ENCODE data around the gene BRD9. TPM values are rescaled to one million over a fixed set of nuclear protein-coding genes. Genes with fewer than 3 reads are reported as not detected.

Gene BRD9
- total RNA-seq, 1 donor from 2014 or later, result 41.1 TPM

DNA sequence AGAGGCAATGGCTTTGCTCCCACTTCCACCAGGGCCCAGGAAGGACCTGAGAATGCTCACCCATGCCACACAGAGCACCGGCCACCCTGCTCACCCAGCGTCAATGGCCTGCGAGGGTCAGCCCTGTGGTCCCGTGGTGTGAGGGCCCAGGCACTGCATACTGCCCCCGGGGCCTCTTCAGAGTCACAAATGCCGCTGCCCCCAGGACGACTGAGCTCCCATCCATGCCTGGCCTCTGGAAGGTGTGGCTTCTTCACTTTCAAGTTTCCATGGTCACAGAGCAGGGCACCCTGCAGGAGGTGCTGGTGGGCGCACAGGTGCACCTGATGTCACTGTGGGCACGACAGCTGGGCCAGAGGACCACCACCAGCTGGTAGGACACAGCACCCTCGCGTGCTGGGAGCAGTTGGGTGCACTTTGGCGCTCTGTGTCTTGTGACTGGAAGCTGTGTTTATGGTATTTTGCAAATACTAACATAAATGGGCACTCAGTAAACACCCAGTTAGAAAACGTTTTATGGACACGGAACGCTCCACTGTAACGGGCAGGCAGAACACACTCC, 29.3 kb downstream of the BRD9 start:
- DNase-seq (ENCODE audit: low read depth), result no peak
- H3K4me3 ChIP-seq (ENCODE audit: low read depth, low read length), result no peak overlapping the region
- TF ChIP-seq CTCF (conservative IDR thresholded peaks at IDR 0.05; ENCODE audit: low read depth, low read length), result no peak

DNA sequence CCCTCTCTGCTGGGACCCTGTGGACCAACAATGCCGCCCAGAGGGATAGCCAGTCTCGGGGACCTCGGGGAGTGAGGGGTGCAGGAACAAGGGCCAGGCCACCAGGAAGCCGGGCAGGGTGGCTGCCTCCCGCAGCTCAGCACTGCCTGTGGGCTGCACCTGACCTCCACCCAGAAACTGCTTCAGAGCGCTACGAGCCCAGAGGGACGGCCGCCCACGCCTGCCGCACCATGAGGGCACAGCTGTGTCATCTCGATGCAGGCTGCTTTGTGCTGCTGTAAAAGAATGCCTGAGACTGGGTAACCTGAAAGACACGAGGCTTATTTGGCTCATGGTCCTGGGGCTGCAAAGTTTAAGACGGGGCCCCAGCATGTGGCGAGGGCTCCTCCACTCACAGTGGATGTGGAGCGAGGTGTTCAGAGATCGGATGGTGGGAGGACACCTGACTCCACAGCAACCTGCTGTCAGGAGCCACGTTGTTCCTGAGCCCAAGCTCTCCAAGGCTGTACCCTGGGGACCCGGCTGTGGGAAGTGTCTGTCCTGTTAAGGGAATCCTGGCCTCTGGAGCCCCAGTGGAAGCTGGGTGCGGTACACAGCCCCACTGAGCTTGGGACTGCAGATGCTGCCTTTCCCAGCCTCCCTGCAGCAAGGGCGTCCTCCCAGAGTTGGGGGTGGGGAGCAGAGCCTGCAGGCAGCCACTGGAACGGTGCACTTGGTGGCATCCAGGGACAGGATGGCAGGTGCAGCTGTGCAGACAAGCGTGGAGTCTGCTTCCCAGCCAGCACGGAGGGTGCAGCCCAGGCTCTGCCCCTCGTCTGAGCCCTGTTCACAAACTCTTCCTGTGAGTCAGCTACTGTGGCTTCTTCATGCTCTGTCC, 30.0 kb downstream of the BRD9 start:
- TF ChIP-seq CTCF (conservative IDR thresholded peaks at IDR 0.05; ENCODE audit: low read depth, low read length), result no peak
- DNase-seq (ENCODE audit: low read depth), result no peak
- H3K4me3 ChIP-seq (ENCODE audit: low read depth, low read length), result no peak overlapping the region

- no peak for TF ChIP-seq CTCF (conservative IDR thresholded peaks at IDR 0.05; ENCODE audit: low read depth, low read length)
- DNase-seq (ENCODE audit: low read depth), result no peak
- H3K4me3 ChIP-seq (ENCODE audit: low read depth, low read length), result no peak overlapping the region
Measured at GRCh38 chr5:861442-862366, 30.9 kb downstream of the BRD9 start.

DNA sequence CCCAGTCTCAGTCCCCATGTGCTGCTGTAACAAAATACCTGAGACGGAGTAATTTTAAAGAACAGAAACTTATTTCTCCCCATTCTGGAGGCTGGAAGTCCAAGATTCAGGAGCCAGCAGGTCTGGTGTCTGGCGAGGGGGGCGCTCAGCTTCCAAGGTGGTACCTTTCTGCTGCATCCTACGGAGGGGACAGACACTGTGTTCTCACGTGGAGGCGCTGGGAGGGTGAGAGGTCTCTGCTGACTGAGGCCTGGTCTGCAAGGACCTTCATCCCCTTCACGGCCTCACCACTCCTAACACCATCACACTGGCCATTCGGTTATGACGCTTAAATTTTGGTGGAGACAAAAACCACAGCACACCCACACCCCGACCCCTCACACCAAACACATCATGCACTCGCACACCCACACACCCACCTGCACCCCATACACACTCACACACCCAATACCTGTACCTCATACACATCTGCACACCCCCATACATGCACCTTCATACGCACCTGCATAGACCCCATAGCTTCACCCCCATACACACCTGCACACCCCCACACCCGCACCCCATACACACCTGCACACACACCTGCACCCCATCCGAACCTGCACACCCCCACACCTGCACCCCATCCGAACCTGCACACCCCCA, 32.0 kb downstream of the BRD9 start:
- no peak overlapping the region for H3K4me3 ChIP-seq (ENCODE audit: low read depth, low read length)
- TF ChIP-seq CTCF (conservative IDR thresholded peaks at IDR 0.05; ENCODE audit: low read depth, low read length), result no peak
- DNase-seq (ENCODE audit: low read depth), result no peak

- H3K4me3 ChIP-seq (ENCODE audit: low read depth, low read length), result no peak overlapping the region
- TF ChIP-seq CTCF (conservative IDR thresholded peaks at IDR 0.05; ENCODE audit: low read depth, low read length), result no peak
- no peak for DNase-seq (ENCODE audit: low read depth)
Measured at GRCh38 chr5:859798-860296, 32.8 kb downstream of the BRD9 start.

GRCh38 chr5:859391-859790, 33.2 kb downstream of the BRD9 start:
- H3K4me3 ChIP-seq (ENCODE audit: low read depth, low read length), result no peak overlapping the region
- no peak for DNase-seq (ENCODE audit: low read depth)
- no peak for TF ChIP-seq CTCF (conservative IDR thresholded peaks at IDR 0.05; ENCODE audit: low read depth, low read length)

Data from epithelial cell of proximal tubule (primary cell).